HTR-8/SVneo (cell line): ENCODE measurements around the gene DNAJC18.
"Not testable (repeated sequence)": the region's sequence is repeated elsewhere in the genome, so short reads cannot be mapped to it uniquely, and the experiment has no call there.

Experiments used
- DNase-seq: peaks from one replicate; pipeline ENCODE4 v3.0.0; 2011; ENCODE audit warnings: low spot score, mixed read lengths; ENCODE audit not compliant: insufficient read length
- FAIRE-seq: peaks from 2 replicates; lab custom pipeline; 2011; peaks lifted over from hg19 to GRCh38; lab: Jason Lieb, UNC

DNAJC18 gene

DNA sequence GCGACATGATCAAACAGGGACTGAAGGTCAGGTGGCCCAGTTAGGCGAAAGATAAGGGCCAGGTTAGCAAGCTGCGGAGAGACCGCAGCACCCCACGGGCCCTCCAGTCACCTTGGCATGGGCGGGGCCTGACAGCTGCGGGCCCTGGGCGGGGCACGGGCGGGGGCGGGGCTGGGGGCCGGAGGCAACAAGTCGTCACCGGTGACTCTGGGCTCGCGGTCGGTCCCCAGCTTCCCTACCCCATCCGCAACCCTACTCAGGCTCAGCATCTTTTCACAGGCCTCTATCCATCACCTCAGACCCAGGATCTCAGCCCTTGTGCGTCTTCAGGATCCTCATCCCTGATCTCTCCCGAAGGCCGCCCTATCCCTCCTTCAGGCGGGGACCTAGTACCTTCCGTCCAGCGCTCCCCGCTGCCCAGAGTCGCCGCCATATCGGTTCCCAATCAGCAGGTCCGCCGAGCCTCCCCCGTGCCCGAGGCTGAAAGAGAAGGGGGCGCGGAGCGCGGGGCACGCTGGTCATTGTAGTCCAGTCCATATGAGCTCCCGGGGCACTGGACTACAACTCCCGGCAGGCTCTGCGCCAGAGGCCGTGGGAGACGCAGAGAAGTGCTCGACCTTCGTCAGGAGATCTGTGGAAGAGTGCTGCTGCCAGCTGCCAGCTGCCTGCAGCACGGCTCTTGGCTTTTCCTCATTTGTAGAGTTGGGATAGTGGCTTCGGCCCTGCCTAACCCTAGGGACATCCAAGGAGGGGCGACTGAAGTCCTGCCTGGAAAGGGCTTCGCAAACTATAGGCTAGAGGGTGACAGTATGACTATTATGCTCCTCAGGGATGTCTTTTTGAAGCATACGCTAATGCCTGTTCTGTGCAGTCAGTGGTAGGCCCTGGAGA is at the start of gene DNAJC18:
Gene DNAJC18 (minus strand): TSS at position 513 of the 891 bp plus-strand sequence. CDS start 80 bp downstream, at position 433.
- DNase-seq = peak; percentile 95
- FAIRE-seq = peak; percentile 81

GRCh38 chr5:139488260-139488659 is 48.9 kb upstream of the DNAJC18 start:
- DNase-seq = no peak

DNA sequence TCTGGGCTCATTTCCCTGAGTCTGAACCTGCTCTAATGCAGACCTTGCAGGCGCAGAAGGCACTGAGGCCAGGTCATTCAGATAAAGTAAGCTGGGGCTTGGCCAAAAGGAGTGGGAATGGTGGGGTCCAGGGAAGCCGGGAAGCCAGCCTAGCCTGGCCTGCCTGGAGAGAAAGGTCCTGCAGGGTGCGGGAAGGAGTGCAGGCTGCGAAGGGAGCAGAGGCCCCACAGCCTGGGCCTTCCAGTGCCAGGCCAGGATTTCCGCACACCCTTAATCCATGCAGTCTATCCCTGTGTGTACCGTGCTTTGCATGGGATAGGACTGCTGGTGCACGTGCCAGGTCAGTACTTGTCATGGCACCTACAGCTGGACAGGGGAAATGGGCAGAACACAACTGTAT is 46.9 kb upstream of the DNAJC18 start:
- FAIRE-seq (no peak), DNase-seq (no peak)

More at GRCh38 chr5:139488260-139488659, 48.9 kb upstream of the DNAJC18 start:
- no peak for FAIRE-seq

DNA sequence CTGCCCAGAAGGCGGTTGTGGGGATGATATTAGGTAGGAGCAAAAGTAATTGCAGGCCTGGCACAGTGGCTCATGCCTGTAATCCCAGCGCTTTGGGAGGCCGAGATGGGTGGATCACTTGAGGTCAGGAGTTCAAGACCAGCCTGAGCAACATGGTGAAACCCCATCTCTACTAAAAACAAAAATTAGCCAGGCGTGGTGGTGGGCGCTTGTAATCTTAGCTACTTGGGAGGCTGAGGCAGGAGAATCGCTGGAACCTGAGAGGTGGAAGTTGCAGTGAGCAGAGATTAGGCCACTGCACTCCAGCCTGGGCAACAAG is 43.5 kb upstream of the DNAJC18 start:
- not testable (repeated sequence) for FAIRE-seq

DNA sequence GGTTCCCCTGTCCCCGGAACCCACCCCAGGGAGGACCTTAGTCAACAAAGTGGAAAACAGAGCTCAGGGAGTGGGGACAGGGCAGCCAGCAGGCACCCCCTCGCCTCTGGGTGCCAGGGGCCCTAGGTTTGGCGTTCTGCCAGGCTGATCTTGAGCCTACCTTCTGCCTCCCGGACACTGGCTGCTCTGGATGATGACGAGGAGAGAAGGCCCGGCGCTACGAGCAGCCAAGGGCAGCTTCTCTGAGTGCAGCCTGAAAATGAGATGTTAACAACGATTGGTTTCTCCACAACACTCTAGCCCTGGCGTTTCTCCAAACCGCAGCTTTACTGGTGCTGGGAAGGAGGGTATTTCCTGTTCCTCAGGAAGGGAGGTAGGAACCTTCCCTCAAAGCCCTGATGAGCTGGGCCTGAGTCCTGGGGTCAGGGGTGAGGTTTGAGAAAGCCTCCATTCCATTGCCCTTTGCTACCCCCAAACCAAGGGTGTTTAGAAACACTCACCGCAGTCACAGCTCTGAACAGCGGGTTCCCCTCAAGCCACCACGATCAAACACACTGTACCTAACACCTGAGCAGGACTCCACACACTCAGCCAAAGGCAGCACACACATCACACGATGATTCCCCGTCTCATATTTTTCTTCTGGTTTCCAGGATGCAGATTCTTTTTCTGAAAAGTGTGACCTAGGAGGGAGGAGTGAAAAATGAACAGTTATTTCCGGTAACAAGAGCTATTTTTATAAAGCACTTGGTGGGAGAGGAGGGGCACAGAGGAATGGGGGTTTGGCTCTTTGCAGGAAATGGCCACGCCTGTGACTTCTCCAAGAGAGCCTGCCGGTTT is 42.9 kb upstream of the DNAJC18 start, which contains the start of gene STING1:
Gene STING1 (minus strand): TSS at position 709 of the 840 bp plus-strand sequence. CDS start 1,054 bp downstream, outside the sequence.
- DNase-seq = peak; percentile 91
- peak; percentile 90 for FAIRE-seq

More for the DNA sequence above, 43.5 kb upstream of the DNAJC18 start:
- DNase-seq = not testable (repeated sequence)

DNA sequence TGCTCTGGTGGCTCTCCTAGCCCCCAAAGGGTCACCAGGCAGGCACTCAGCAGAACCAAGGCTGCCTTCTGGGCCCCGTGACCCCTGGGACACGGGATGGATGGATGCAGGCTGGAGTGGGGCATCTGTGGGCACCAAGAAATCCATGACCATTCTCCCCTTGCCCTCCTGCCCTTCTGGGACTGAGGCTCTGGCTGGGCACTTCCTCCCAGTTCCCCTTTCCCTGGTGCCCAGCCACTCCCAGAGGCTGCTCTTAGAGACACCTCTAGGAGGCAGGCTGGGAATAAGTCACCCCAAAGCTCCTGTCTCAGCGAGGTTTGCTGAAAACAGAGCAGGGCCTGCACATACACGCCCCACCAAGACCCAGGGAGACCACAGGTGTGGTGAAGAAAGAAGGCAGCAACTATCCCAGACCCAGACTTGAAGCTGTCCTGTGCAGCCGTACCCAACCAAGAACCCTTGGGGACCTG is 42.3 kb upstream of the DNAJC18 start:
- DNase-seq (no peak), FAIRE-seq (no peak)

- no peak for DNase-seq
- FAIRE-seq = no peak
These were observed 41.8 kb upstream of the DNAJC18 start for GRCh38 chr5:139481122-139481533.

DNA sequence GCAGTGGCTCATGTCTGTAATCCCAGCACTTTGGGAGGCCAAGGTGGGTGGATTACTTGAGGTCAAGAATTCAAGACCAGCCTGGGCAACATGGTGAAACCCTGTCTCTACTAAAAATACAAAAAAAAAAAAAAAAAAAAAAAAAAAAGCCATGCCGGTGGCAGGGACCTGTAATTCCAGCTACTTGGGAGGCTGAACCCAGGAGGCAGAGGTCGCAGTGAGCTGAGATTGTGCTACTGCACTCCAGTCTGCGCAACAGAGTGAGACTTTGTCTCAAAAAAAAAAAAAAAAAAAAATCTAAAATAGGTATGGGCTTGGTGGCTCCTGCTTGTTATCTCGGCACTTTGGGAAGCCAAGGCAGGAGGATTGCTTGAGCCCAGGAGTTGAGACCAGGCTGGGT is 40.4 kb upstream of the DNAJC18 start:
- FAIRE-seq, DNase-seq: not testable (repeated sequence)

DNA sequence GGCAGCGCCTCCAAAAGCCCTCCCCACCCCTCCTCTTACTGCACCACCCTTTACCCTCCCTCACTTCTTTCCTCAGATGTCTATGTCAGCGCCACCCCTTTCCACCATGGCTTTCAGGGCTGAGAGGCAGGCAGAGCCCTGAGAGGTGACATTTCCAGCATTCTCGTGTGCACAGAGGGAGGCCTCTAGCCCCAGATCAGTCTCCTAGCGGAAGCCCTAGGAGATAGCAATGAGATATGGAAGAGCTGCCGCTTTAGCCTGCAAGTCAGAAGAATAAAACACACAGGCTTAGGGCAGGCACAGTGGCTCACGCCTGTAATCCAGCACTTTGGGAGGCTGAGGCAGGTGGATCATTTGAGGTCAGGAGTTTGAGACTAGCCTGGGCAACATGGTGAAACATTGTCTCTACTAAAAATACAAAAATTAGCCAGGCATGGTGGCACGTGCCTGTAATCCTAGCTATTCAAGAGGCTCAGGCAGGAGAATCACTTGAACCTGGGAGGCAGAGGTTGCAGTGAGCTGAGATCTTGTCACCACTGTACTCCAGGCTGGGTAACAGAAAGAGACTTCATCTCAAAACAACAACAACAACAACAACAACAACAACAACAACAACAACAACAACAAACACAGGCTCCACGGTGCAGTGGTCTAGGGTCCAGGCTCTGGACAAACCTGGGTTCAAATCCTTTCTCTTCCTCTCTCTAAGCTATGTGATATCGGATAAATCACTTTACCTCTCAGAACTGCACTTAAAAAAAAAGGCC is 39.5 kb upstream of the DNAJC18 start:
- not testable (repeated sequence) for DNase-seq, FAIRE-seq

- FAIRE-seq (no peak), DNase-seq (no peak)
These were observed 36.7 kb upstream of the DNAJC18 start for GRCh38 chr5:139475865-139476617.

DNA sequence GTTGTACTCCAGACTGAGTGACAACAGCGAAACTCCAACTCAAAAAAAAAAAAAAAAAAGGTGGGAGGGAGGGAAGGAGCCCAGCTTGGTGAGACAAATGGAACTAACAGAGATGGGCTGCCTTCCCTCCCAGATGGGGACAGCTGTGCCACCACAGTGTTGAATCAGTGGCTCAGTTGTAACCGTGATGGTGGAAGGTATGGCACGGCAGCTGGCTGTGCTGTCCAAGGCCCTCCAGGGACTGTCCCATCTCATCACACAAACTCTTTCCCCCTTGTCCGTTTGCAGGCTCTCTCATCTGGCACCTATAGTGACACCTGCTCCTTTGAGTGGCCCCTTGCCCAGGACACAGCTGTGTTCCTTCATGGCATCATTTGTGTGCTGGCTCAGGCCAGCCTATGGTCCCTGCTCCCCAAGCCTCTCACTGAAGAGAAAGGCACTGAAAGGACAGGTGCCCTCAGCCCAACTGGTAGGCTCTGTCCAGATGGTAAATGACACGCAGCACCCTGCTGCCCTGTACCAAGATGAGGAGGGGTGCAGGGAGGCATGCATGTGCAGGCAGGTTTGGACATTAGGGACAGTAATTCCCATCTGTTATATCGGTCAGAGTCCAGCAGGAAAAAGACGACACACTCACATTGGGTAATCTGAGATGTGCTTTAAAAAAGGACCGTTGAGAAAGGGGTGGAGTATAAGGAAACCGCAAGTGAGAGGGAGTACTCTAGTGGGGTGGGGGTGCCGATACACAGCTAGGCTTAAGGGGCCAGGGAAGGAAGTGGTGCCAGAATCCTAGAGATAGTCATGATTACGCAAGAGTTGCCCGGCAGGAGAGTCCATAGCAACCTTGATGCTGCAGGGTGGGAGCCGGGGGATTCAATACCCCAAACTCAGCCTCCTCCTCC is 35.8 kb upstream of the DNAJC18 start:
- peak; percentile 54 for FAIRE-seq
- DNase-seq = peak; percentile 67

DNA sequence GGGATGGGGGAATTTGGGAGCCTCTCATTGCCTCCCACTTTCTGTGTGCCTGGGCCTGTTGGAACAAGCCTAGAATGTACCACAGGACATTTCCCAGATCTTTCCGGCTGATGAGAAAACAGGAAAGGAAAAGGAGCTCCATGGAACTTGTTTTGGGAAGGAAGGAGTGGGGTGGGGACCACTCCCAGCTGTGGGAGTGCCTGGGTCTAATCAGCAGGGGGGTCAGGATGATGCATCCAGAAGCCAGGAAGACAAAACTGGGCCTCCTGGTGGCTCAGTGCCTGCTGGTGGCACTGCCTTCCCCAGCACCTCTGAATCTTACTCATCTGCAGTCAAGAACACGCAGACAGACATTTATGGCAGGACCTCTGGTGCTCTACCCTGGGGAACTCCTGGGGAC is 34.2 kb upstream of the DNAJC18 start:
- FAIRE-seq (peak; percentile 64), DNase-seq (no peak)

- FAIRE-seq = no peak
- DNase-seq = no peak
These were observed 33.8 kb upstream of the DNAJC18 start for GRCh38 chr5:139473105-139473504.

DNA sequence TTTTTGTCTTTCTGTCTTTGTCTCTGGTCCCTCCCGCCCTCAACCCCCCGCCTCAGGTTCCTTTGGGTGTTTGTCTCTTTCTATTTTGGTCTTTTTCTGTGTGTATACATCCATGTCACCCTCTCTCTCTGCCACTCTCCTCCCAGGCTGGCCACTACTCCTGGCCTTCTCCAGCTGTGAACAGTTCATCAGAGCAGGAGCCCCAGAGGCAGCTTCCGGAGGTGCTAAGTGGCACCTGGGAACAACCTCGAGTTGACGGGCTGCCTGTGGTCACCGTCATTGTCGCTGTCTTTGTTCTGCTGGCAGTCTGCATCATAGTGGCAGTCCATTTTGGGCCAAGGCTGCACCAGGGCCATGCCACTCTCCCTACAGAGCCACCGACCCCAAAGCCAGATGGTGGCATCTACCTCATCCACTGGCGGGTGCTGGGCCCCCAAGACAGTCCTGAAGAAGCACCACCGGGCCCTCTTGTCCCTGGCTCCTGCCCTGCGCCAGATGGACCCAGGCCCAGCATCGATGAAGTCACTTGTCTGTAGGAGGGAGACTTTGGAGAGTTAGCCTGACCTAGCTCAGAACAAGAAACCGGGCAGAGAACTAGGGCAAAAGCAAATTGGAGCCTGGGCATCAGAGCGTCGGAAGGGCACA is 33.2 kb upstream of the DNAJC18 start:
- DNase-seq (no peak), FAIRE-seq (no peak)

- FAIRE-seq (no peak), DNase-seq (no peak)
These were observed 31.5 kb upstream of the DNAJC18 start, which contains the start of gene SMIM33 for GRCh38 chr5:139470821-139471300. Gene SMIM33 (plus strand): TSS chr5:139471004. CDS start chr5:139471122, 118 bp downstream.

DNA sequence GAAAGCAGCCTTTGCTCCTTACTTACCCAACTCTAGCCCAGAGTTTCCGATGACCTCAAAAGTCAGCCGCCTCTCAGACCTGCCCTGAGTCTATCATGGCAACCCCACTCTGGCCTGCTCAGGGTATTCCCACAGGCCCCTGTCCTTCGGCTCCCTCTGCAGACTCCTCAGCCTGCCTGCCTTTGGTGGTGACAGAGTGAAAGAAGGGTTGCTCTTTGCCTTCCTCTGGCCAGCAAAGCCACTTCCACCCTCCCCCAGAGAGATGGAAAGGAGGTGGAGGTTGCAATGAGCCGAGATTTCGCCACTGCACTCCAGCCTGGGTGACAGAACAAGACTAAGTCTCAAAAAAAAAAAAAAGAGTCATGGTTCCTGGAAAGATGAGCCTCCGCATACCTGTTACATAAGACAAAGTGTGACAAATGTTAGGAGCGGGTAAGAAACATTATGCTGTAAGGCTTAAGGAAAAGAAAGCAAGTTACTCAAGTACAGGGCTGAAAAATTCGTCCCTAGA is 29.2 kb upstream of the DNAJC18 start:
- no peak for DNase-seq
- FAIRE-seq = peak; percentile 4

GRCh38 chr5:139462586-139463276 is 23.4 kb upstream of the DNAJC18 start, which contains the start of gene ECSCR:
Gene ECSCR (minus strand): TSS chr5:139462743. CDS start chr5:139462670, 73 bp downstream.
- no peak for DNase-seq
- no peak for FAIRE-seq
